HEK293 (cell line): ENCODE measurements around the gene CPXM2.

Source experiments
- CTCF ChIA-PET: fragments of 350-600 bp; formaldehyde crosslinking; extraction: SDS; loops from one replicate; lab custom pipeline; 2021; ENCODE audit warnings: antibody characterized with exemption; lab: Yijun Ruan, JAX
- POLR2A ChIA-PET: fragments of 300-600 bp; formaldehyde crosslinking; extraction: SDS; loops from one replicate; lab custom pipeline; 2020; ENCODE audit warnings: antibody characterized with exemption, inconsistent platforms; lab: Yijun Ruan, JAX
- H3K27ac ChIP-seq: fragments of 200-500 bp; sonication (Bioruptor generic); 2 replicates; pipeline ENCODE4 v1.5.1; 2014; ENCODE audit warnings: low read depth, low read length, control low read depth, inconsistent platforms; ENCODE audit errors: extremely low read depth
- H3K36me3 ChIP-seq, 2 experiments: fragments of 200-500 bp in 1 of 2; sonication (Bioruptor generic) in 1 of 2; 1 replicate in 1 of 2; 2 replicates in 1 of 2; pipeline ENCODE4 v1.5.1; 2014 to 2017; ENCODE audit warnings: inconsistent platforms in 2 of 2, low read length in 2 of 2; ENCODE audit not compliant: control insufficient read depth in 2 of 2, insufficient read depth in 1 of 2
- H3K4me1 ChIP-seq: fragments of 200-500 bp; sonication (Bioruptor generic); 2 replicates; pipeline ENCODE4 v1.5.1; 2014; ENCODE audit warnings: mild to moderate bottlenecking, low read length, inconsistent platforms; ENCODE audit not compliant: control insufficient read depth, insufficient read depth
- H3K4me3 ChIP-seq: 2 replicates; pipeline ENCODE4 v1.5.1; 2011; ENCODE audit warnings: low read depth, mild to moderate bottlenecking, control low read depth, low read length, moderate library complexity
- H3K9me3 ChIP-seq: fragments of 200-500 bp; sonication (Bioruptor generic); 2 replicates; pipeline ENCODE4 v1.5.1; 2014; ENCODE audit warnings: low read depth, low read length, inconsistent platforms; ENCODE audit not compliant: control insufficient read depth, insufficient read depth
- GFI1B ChIP-seq: fragments of 450-650 bp; formaldehyde crosslinking; IDR thresholded peaks from 2 replicates; pipeline ENCODE4 v1.5.1; 2016; ENCODE audit warnings: missing biosample characterization, missing genetic modification characterization
- KLF7 ChIP-seq: fragments of 450-650 bp; formaldehyde crosslinking; IDR thresholded peaks from 2 replicates; pipeline ENCODE4 v1.5.1; 2016; ENCODE audit warnings: missing biosample characterization, missing genetic modification characterization, borderline replicate concordance
- KLF8 ChIP-seq: fragments of 450-650 bp; formaldehyde crosslinking; IDR thresholded peaks from 2 replicates; pipeline ENCODE4 v1.5.1; 2016; ENCODE audit warnings: missing biosample characterization, missing genetic modification characterization
- ZBTB20 ChIP-seq: fragments of 450-650 bp; formaldehyde crosslinking; IDR thresholded peaks from 2 replicates; pipeline ENCODE4 v1.5.1; 2016; ENCODE audit warnings: missing biosample characterization, missing genetic modification characterization
- ZBTB8A ChIP-seq: fragments of 450-650 bp; formaldehyde crosslinking; IDR thresholded peaks from 2 replicates; pipeline ENCODE4 v1.5.1; 2016; ENCODE audit warnings: missing biosample characterization, missing genetic modification characterization
- ZNF10 ChIP-seq: fragments of 450-650 bp; formaldehyde crosslinking; IDR thresholded peaks from 2 replicates; pipeline ENCODE4 v1.5.1; 2017; ENCODE audit warnings: missing biosample characterization, missing genetic modification characterization
- ZNF121 ChIP-seq: fragments of 450-650 bp; formaldehyde crosslinking; IDR thresholded peaks from 2 replicates; pipeline ENCODE4 v1.5.1; 2016; ENCODE audit warnings: missing biosample characterization, missing genetic modification characterization
- ZNF174 ChIP-seq: fragments of 450-650 bp; formaldehyde crosslinking; IDR thresholded peaks from 2 replicates; pipeline ENCODE4 v1.5.0; 2017; ENCODE audit warnings: missing biosample characterization, mild to moderate bottlenecking, missing genetic modification characterization
- ZNF23 ChIP-seq: fragments of 450-650 bp; formaldehyde crosslinking; IDR thresholded peaks from 2 replicates; pipeline ENCODE4 v1.5.1; 2016; ENCODE audit warnings: missing biosample characterization, missing genetic modification characterization, borderline replicate concordance
- ZNF266 ChIP-seq: fragments of 450-650 bp; formaldehyde crosslinking; IDR thresholded peaks from 2 replicates; pipeline ENCODE4 v1.5.1; 2016; ENCODE audit warnings: missing biosample characterization, missing genetic modification characterization, low read depth
- ZNF426 ChIP-seq: fragments of 450-650 bp; formaldehyde crosslinking; IDR thresholded peaks from 2 replicates; pipeline ENCODE4 v1.5.1; 2017; ENCODE audit warnings: missing biosample characterization, missing genetic modification characterization, mild to moderate bottlenecking, inconsistent platforms, moderate library complexity
- ZNF548 ChIP-seq: fragments of 450-650 bp; formaldehyde crosslinking; IDR thresholded peaks from 2 replicates; pipeline ENCODE4 v1.5.1; 2016; ENCODE audit warnings: missing biosample characterization, missing genetic modification characterization
- ZNF558 ChIP-seq: fragments of 450-650 bp; formaldehyde crosslinking; IDR thresholded peaks from 2 replicates; pipeline ENCODE4 v1.5.1; 2016; ENCODE audit warnings: missing biosample characterization, missing genetic modification characterization
- ZNF571 ChIP-seq: fragments of 450-650 bp; formaldehyde crosslinking; IDR thresholded peaks from 2 replicates; pipeline ENCODE4 v1.5.0; 2017; ENCODE audit warnings: missing biosample characterization, missing genetic modification characterization
- ZNF623 ChIP-seq: fragments of 450-650 bp; formaldehyde crosslinking; IDR thresholded peaks from 2 replicates; pipeline ENCODE4 v1.5.1; 2016; ENCODE audit warnings: missing biosample characterization, missing genetic modification characterization
- ZNF626 ChIP-seq: fragments of 450-650 bp; sonication (Bioruptor Pico); formaldehyde crosslinking; IDR thresholded peaks from 2 replicates; pipeline ENCODE4 v1.5.1; 2018; ENCODE audit warnings: missing biosample characterization, missing genetic modification characterization, inconsistent platforms
- ZNF76 ChIP-seq: fragments of 450-650 bp; formaldehyde crosslinking; IDR thresholded peaks from 2 replicates; pipeline ENCODE4; 2016; ENCODE audit warnings: low read depth, missing biosample characterization, missing genetic modification characterization, borderline replicate concordance
- TF ChIP-seq, protein P1 (sequence below): fragments of 450-650 bp; formaldehyde crosslinking; IDR thresholded peaks from 2 replicates; pipeline ENCODE4 v1.5.1; 2017; ENCODE audit warnings: missing biosample characterization, missing genetic modification characterization
- TF ChIP-seq, protein P2 (sequence below): fragments of 450-650 bp; formaldehyde crosslinking; IDR thresholded peaks from 2 replicates; pipeline ENCODE4 v1.5.1; 2016; ENCODE audit warnings: missing biosample characterization, missing genetic modification characterization
- TF ChIP-seq, protein P3 (sequence below): fragments of 450-650 bp; formaldehyde crosslinking; IDR thresholded peaks from 2 replicates; pipeline ENCODE4 v1.5.1; 2016; ENCODE audit warnings: missing biosample characterization, missing genetic modification characterization
- TF ChIP-seq, protein P4 (sequence below): fragments of 450-650 bp; formaldehyde crosslinking; IDR thresholded peaks from 2 replicates; pipeline ENCODE4 v1.5.1; 2017; ENCODE audit warnings: missing biosample characterization, missing genetic modification characterization

Gene CPXM2

DNA sequence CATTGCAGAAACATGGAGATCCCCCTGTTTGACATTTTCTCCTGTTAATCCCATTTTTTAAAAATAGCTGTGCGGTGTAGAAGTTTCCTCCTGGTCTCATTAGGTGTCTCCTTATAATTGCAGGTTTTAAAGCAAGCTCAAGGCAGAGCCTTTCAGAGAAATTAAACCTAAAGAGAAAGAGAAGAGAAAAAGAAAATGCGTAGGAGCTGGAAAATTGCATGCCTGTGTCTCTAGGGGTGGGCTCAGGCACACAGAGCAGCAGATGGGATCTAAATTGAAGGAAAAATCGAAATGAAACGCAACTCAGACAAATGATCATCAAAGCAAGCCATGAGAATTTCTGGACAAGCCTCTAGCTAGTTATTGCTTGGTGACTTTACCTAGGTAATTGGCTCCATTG, 185.4 kb downstream of the CPXM2 start:
- ChIA-PET POLR2A (no interaction called here), CTCF (interaction anchor here (0.6 to 0.7 kb wide), 2 partner anchors 16 to 160 kb away, joined by 3 read pairs; no protein-coding TSS in a partner anchor)
- TF ChIP-seq ZNF548 (tag by site-specific recombination): no peak
- no peak for TF ChIP-seq ZNF10 (tag by site-specific recombination)
- no peak for TF ChIP-seq ZNF626 (tag by site-specific recombination)
- TF ChIP-seq, protein P1, sequence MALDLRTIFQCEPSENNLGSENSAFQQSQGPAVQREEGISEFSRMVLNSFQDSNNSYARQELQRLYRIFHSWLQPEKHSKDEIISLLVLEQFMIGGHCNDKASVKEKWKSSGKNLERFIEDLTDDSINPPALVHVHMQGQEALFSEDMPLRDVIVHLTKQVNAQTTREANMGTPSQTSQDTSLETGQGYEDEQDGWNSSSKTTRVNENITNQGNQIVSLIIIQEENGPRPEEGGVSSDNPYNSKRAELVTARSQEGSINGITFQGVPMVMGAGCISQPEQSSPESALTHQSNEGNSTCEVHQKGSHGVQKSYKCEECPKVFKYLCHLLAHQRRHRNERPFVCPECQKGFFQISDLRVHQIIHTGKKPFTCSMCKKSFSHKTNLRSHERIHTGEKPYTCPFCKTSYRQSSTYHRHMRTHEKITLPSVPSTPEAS: no peak
- no peak for TF ChIP-seq ZNF266 (tag by site-specific recombination)
- no peak for TF ChIP-seq ZBTB8A (tag by site-specific recombination)
- TF ChIP-seq ZNF426 (tag by site-specific recombination): no peak
- no peak for TF ChIP-seq ZNF121 (tag by site-specific recombination)
- TF ChIP-seq, protein P2, sequence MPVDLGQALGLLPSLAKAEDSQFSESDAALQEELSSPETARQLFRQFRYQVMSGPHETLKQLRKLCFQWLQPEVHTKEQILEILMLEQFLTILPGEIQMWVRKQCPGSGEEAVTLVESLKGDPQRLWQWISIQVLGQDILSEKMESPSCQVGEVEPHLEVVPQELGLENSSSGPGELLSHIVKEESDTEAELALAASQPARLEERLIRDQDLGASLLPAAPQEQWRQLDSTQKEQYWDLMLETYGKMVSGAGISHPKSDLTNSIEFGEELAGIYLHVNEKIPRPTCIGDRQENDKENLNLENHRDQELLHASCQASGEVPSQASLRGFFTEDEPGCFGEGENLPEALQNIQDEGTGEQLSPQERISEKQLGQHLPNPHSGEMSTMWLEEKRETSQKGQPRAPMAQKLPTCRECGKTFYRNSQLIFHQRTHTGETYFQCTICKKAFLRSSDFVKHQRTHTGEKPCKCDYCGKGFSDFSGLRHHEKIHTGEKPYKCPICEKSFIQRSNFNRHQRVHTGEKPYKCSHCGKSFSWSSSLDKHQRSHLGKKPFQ: no peak
- no peak for TF ChIP-seq ZNF623 (tag by site-specific recombination)
- TF ChIP-seq, protein P3, sequence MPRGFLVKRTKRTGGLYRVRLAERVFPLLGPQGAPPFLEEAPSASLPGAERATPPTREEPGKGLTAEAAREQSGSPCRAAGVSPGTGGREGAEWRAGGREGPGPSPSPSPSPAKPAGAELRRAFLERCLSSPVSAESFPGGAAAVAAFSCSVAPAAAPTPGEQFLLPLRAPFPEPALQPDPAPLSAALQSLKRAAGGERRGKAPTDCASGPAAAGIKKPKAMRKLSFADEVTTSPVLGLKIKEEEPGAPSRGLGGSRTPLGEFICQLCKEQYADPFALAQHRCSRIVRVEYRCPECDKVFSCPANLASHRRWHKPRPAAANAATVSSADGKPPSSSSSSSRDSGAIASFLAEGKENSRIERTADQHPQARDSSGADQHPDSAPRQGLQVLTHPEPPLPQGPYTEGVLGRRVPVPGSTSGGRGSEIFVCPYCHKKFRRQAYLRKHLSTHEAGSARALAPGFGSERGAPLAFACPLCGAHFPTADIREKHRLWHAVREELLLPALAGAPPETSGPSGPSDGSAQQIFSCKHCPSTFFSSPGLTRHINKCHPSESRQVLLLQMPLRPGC (tag by site-specific recombination): no peak
- no peak for TF ChIP-seq GFI1B (tag by site-specific recombination)
- no peak for TF ChIP-seq KLF7
- TF ChIP-seq ZNF558 (tag by site-specific recombination): no peak
- no peak for TF ChIP-seq ZNF23
- TF ChIP-seq ZBTB20: no peak
- TF ChIP-seq ZNF174 (tag by site-specific recombination): no peak
- no peak for TF ChIP-seq KLF8 (tag by site-specific recombination)
- TF ChIP-seq ZNF76 (tag by site-specific recombination): no peak
- no peak overlapping the region for H3K27ac ChIP-seq
- H3K9me3 ChIP-seq: no peaks in the 10 kb centered on the region
- H3K4me3 ChIP-seq: no peak overlapping the region
- H3K36me3 ChIP-seq: no peaks in the 10 kb centered on the region
- no peaks in the 10 kb centered on the region for H3K4me1 ChIP-seq

DNA sequence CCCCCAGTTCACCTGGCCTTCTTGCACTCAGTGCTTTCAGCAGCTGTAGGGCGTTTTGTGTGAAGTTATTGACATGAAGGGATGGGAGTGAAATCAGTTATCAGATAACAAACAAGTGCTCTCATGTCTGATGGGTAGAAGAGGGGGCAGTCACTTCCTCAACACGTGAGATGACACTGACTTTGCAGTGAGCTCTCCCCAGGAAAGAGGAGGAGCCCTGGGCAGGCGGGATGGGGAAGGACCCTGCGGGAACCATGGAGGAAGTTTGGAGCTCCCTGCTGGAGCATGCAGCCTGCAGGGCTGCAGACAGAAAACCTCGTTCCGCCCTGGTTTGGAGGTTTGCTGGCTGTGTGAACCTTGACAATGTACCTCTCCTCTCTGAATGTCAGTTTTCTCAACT, 186.8 kb downstream of the CPXM2 start:
- TF ChIP-seq, protein P4, sequence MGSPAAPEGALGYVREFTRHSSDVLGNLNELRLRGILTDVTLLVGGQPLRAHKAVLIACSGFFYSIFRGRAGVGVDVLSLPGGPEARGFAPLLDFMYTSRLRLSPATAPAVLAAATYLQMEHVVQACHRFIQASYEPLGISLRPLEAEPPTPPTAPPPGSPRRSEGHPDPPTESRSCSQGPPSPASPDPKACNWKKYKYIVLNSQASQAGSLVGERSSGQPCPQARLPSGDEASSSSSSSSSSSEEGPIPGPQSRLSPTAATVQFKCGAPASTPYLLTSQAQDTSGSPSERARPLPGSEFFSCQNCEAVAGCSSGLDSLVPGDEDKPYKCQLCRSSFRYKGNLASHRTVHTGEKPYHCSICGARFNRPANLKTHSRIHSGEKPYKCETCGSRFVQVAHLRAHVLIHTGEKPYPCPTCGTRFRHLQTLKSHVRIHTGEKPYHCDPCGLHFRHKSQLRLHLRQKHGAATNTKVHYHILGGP (tag by site-specific recombination): no peak
- TF ChIP-seq ZNF571 (tag by site-specific recombination): no peak
- ChIA-PET CTCF (no interaction called here), POLR2A (no interaction called here)
- H3K36me3 ChIP-seq: no peaks in the 10 kb centered on the region
- no peak overlapping the region for H3K27ac ChIP-seq
- H3K4me1 ChIP-seq: no peaks in the 10 kb centered on the region
- H3K9me3 ChIP-seq: no peaks in the 10 kb centered on the region
- H3K4me3 ChIP-seq: no peak overlapping the region
